HG03095 (cell line): Measurements from ENCODE around the gene FBLL1.
"Not testable (repeated sequence)": the region's sequence is repeated elsewhere in the genome, so short reads cannot be mapped to it uniquely, and the experiment has no call there.

Experiments used
- ATAC-seq: cut with Tn5 transposase; IDR thresholded peaks from one replicate; pipeline ENCODE4 v1.9.1; 2021; ENCODE audit warnings: moderate library complexity; ENCODE audit not compliant: unreplicated experiment

Gene FBLL1

GRCh38 chr5:168550656-168551055 is 21.6 kb downstream of the FBLL1 start:
- no peak for ATAC-seq

GRCh38 chr5:168552146-168552545 is 23.0 kb downstream of the FBLL1 start:
- ATAC-seq = no peak

GRCh38 chr5:168553377-168554130 is 24.4 kb downstream of the FBLL1 start:
- no peak for ATAC-seq

- ATAC-seq = no peak
These were observed 28.3 kb downstream of the FBLL1 start for GRCh38 chr5:168557389-168557788.

- ATAC-seq = no peak
These were observed 33.2 kb downstream of the FBLL1 start for GRCh38 chr5:168562279-168562678.

- ATAC-seq = no peak
These were observed 34.9 kb downstream of the FBLL1 start for GRCh38 chr5:168563959-168564358.

- no peak for ATAC-seq
These were observed 39.6 kb downstream of the FBLL1 start for GRCh38 chr5:168568738-168569137.

GRCh38 chr5:168570490-168571328 is 41.6 kb downstream of the FBLL1 start:
- ATAC-seq = no peak

GRCh38 chr5:168573663-168574062 is 44.6 kb downstream of the FBLL1 start:
- ATAC-seq = not testable (repeated sequence)

- not testable (repeated sequence) for ATAC-seq
These were observed 45.1 kb downstream of the FBLL1 start for GRCh38 chr5:168574156-168574555.

- no peak for ATAC-seq
These were observed 46.6 kb downstream of the FBLL1 start for GRCh38 chr5:168575391-168576372.

GRCh38 chr5:168578006-168578405 is 48.9 kb downstream of the FBLL1 start:
- no peak for ATAC-seq

GRCh38 chr5:168578538-168579487 is 49.7 kb downstream of the FBLL1 start, which contains the start of gene PANK3:
TSS of gene PANK3 (minus strand) at chr5:168579368. CDS start at chr5:168579283, 85 bp downstream.
- ATAC-seq = peak; percentile 49

GRCh38 chr5:168579488-168580226 is 50.6 kb downstream of the FBLL1 start:
- ATAC-seq = peak; percentile 90

- ATAC-seq = no peak
These were observed 51.1 kb downstream of the FBLL1 start for GRCh38 chr5:168580227-168580508.
